Hematopoietic multipotent progenitor cell treated with erythropoietin and hydrocortisone succinate and interleukin-3 and kit ligand, for 8 days (in vitro differentiated cells): ENCODE results near the gene NUDCD2.
A peak's percentile ranks its signal among the peaks of the same experiment; 100 is the strongest.
"Not testable (repeated sequence)": the region's sequence is repeated elsewhere in the genome, so short reads cannot be mapped to it uniquely, and the experiment has no call there.

Experiments used
- DNase-seq: peaks from one replicate; pipeline ENCODE4 v3.0.0-alpha.2; 2015

NUDCD2 gene

GRCh38 chr5:163415673-163416072, 44.2 kb downstream of the NUDCD2 start:
- DNase-seq, result not testable (repeated sequence)

DNA sequence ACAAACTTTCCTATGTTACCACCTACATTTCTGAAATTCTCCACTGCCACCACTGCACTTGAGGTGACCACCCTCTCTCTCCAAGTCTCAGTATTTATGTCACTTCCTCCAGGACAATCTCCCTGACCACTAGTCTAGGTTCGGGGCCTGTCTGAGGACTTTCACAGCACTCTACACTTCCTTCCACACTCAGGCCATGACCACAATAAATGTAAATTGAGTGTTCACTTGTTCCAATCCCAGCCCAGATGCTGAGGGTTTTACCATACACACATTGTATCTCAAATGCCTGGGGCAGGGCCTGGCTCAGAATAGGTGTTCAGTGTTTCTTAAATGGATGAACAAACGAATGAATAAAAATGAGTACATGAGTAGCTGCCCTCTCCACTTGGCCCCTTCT, 49.4 kb downstream of the NUDCD2 start:
- no peak for DNase-seq

- DNase-seq, result no peak
Observed at GRCh38 chr5:163409384-163409783, 50.5 kb downstream of the NUDCD2 start.

GRCh38 chr5:163408311-163408923, 51.5 kb downstream of the NUDCD2 start:
- peak; percentile 73 for DNase-seq

DNA sequence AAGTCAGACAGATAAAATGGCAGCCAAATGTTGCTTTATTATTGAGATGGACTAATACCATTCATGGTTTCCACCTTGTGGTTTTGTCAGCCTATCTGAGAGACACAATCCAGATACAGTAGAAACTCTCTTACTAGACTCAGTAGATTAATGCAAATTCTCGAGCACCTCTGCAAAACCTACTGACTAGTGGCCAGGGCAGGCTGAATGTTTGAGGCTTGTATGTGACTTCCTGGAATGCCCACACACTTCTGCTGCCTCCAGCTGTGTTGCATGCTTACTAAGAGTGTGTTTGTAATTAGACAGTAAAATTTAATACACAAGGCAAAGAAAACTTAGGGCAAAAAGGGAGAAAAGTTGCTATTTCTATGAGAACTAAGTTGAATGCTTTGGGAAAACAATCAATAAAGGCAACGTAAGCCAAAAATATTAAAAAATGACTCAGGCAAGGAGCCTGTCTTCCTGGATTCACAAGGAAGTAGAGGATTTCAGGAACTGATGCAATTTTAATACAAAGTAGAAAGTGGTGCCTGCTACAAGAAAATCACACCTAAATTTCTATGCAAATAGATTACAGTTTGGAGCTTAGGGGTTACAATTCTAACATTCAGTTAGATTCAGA, 52.8 kb downstream of the NUDCD2 start:
- peak; percentile 15 for DNase-seq

- DNase-seq, result no peak
Observed at GRCh38 chr5:163404364-163405173, 55.3 kb downstream of the NUDCD2 start.

GRCh38 chr5:163402007-163402406, 57.9 kb downstream of the NUDCD2 start:
- no peak for DNase-seq

GRCh38 chr5:163401271-163401670, 58.6 kb downstream of the NUDCD2 start:
- DNase-seq, result no peak

- no peak for DNase-seq
Observed at GRCh38 chr5:163399923-163400322, 60.0 kb downstream of the NUDCD2 start.

GRCh38 chr5:163397354-163397753, 62.5 kb downstream of the NUDCD2 start:
- DNase-seq, result no peak

- not testable (repeated sequence) for DNase-seq
Observed at GRCh38 chr5:163396818-163397340, 63.0 kb downstream of the NUDCD2 start.
